Measurements from ENCODE around the gene EXOC6B.
A peak's percentile ranks its signal among the peaks of the same experiment; 100 is the strongest.

The EXOC6B gene

GRCh38 chr2:72149556-72150156 lies 676.2 kb downstream of the EXOC6B start:
- H3K36me3 ChIP-seq (ENCODE audit: control insufficient read depth, insufficient read depth, low read length), result no peaks in the 10 kb centered on the region
- H3K27ac ChIP-seq (ENCODE audit: insufficient read depth, low read depth, low read length, poor library complexity, severe bottlenecking), result no peak overlapping the region
- 3 to 5% methylated on average over 45 of the region's 45 CpGs for WGBS, 2 experiments
- H3K9me3 ChIP-seq (ENCODE audit: control insufficient read depth, low read length), result no peaks in the 10 kb centered on the region
- peaks cover 68% of the 10 kb centered on the region for H3K27me3 ChIP-seq (ENCODE audit: control insufficient read depth, insufficient read depth, low read length, poor library complexity, severe bottlenecking)
- peaks cover 18% of the 10 kb centered on the region for H3K4me1 ChIP-seq (ENCODE audit: control insufficient read depth, insufficient read depth, low read length)
- peak overlapping the region; percentile 11 for H3K4me3 ChIP-seq (ENCODE audit: insufficient read depth, low read depth, low read length)

DNA sequence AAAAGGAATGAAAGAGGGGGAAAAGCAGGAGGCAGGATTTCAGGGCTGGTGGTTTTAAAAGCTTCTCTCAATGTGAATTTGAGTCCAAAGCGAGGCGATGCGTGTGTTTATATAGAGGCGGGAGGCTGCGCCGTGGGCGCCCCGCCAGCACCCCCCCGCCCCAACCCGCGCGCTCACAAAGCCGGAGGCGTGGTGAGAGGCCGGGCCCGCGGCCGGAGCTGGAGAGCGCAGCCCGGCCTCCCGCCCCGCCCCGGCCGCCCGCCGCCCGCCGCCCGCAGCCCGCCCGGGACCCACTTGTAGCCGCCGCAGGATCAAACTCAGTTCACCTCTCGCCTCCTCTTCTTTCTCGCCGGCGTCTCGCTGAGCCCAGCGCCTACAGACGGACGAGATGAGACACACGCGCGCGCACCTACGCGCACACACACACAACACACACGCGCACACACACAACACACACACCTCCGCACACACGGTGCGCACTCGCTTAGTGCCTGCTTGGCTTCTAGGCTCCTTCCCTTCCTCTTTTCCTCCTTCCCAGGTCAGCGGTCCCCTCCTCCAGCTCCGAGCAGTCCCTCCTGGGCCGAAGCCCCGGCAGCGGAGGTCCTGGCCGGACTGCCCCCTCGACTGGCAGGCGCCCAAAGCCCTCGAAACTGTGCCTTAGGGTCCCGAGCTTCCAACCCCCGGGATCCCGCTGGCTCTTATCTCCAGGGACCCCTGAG lies 676.8 kb downstream of the EXOC6B start:
- Histone ChIP-seq H3K4me1 (ENCODE audit: control insufficient read depth, insufficient read depth, low read length) (peaks cover 18% of the 10 kb centered on the region), H3K27ac (ENCODE audit: insufficient read depth, low read depth, low read length, poor library complexity, severe bottlenecking) (no peak overlapping the region), H3K9me3 (ENCODE audit: control insufficient read depth, low read length) (no peaks in the 10 kb centered on the region), H3K4me3 (ENCODE audit: insufficient read depth, low read depth, low read length) (peak overlapping the region; percentile 30), H3K36me3 (ENCODE audit: control insufficient read depth, insufficient read depth, low read length) (no peaks in the 10 kb centered on the region), H3K27me3 (ENCODE audit: control insufficient read depth, insufficient read depth, low read length, poor library complexity, severe bottlenecking) (peaks cover 75% of the 10 kb centered on the region)
- 0 to 1% methylated on average over 65 of the region's 65 CpGs for WGBS, 2 experiments

DNA sequence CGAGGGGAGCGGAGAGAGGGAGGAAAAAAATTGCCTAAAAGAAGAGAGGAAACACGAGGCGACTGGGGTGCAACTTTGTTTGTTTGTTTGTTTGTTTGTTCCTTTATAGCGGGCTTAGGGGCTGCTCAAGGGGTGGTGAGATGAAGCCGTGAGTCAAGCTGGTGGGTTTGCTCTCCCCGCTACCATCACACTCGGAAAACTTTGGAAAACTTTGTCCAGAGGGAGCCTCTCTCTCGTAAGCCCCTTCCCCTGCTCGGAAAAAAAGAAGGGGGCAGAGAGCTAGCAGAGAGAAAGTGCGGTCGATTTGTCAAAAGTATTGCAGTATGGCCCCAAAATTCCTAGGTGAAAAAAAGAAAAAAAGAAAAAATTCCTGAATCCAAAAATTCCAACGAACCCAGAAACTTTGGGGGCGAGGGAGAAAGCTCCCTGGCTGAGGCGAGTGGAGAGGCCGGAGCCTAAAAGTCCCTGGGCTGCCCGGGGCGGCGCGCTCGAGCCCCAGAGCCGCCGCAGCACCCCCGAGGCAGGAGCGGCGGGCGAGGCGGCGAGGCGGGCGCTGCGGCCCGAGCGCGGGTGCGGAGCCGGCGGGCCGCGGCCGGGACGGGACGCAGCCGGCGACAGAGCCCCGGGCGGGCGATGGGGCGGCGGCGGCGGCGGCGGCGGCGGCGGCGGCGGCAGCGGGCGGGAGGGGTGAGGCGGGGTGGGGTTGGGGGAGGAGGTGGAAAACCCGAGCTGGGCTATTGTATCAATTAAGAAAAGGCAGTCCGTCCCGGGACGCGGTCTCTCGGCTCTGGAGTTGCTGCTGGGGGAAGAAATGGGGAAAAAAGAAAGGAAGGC lies 677.6 kb downstream of the EXOC6B start:
- Histone ChIP-seq H3K4me3 (ENCODE audit: insufficient read depth, low read depth, low read length) (peak overlapping the region; percentile 30), H3K4me1 (ENCODE audit: control insufficient read depth, insufficient read depth, low read length) (peaks cover 25% of the 10 kb centered on the region), H3K36me3 (ENCODE audit: control insufficient read depth, insufficient read depth, low read length) (no peaks in the 10 kb centered on the region), H3K27ac (ENCODE audit: insufficient read depth, low read depth, low read length, poor library complexity, severe bottlenecking) (no peak overlapping the region), H3K9me3 (ENCODE audit: control insufficient read depth, low read length) (no peaks in the 10 kb centered on the region), H3K27me3 (ENCODE audit: control insufficient read depth, insufficient read depth, low read length, poor library complexity, severe bottlenecking) (peaks cover 83% of the 10 kb centered on the region)
- WGBS, 2 experiments, result 0 to 1% methylated on average over 48 to 62 of the region's 68 CpGs

DNA sequence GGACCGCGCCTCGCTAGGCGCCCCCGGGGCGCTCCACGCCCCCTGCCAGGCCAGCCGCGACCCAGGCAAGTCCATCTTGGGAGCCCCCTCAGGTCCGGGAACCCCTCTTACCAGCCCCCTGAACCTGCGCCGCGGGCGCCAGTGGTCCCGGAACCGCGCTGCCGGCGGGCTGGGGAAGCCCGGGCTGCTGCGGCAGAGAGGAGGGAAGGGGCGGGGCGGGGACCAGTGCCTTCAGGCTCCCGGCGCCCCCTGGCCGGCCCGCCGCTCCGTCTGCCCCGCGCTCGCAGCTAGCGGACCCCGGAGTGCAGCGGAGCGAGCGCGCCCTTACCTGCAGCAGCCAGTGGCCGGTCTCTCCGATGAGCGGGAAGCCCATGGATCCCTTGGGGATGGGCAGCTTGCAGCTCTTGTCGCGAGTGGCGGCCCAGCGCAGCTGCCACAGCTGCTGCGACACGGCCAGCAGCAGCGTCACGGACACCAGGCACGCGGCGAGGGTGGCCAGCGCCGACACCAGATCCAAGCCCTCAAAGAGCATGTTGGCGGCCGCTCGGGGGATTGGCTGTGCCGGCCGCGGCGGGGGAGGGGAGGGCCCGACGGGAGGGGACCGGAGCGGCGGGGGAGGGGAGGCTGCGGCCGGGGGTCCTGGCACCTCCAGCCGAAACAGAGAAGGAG lies 678.4 kb downstream of the EXOC6B start, which contains the start of gene CYP26B1:
Gene CYP26B1 (minus strand): TSS at position 560 of the 669 bp plus-strand sequence. CDS start 28 bp downstream, at position 532.
- peak within 1 kb of the TSS; percentile 35 for H3K4me3 ChIP-seq (ENCODE audit: insufficient read depth, low read depth, low read length)
- H3K36me3 ChIP-seq (ENCODE audit: control insufficient read depth, insufficient read depth, low read length), result no peaks in the 10 kb centered on the region
- WGBS, 2 experiments, result 1% methylated on average over 69 of the region's 69 CpGs
- H3K27ac ChIP-seq (ENCODE audit: insufficient read depth, low read depth, low read length, poor library complexity, severe bottlenecking), result no peak within 1 kb of the TSS
- H3K4me1 ChIP-seq (ENCODE audit: control insufficient read depth, insufficient read depth, low read length), result peaks cover 31% of the 10 kb centered on the region
- peaks cover 90% of the 10 kb centered on the region for H3K27me3 ChIP-seq (ENCODE audit: control insufficient read depth, insufficient read depth, low read length, poor library complexity, severe bottlenecking)
- no peaks in the 10 kb centered on the region for H3K9me3 ChIP-seq (ENCODE audit: control insufficient read depth, low read length)

GRCh38 chr2:72146347-72147302 lies 679.2 kb downstream of the EXOC6B start:
- peaks cover 99% of the 10 kb centered on the region for H3K27me3 ChIP-seq (ENCODE audit: control insufficient read depth, insufficient read depth, low read length, poor library complexity, severe bottlenecking)
- H3K9me3 ChIP-seq (ENCODE audit: control insufficient read depth, low read length), result no peaks in the 10 kb centered on the region
- H3K4me3 ChIP-seq (ENCODE audit: insufficient read depth, low read depth, low read length), result peak overlapping the region; percentile 35
- H3K27ac ChIP-seq (ENCODE audit: insufficient read depth, low read depth, low read length, poor library complexity, severe bottlenecking), result no peak overlapping the region
- peaks cover 38% of the 10 kb centered on the region for H3K4me1 ChIP-seq (ENCODE audit: control insufficient read depth, insufficient read depth, low read length)
- WGBS, 2 experiments, result 1% methylated on average over 57 to 58 of the region's 58 CpGs
- no peaks in the 10 kb centered on the region for H3K36me3 ChIP-seq (ENCODE audit: control insufficient read depth, insufficient read depth, low read length)

- H3K9me3 ChIP-seq (ENCODE audit: control insufficient read depth, low read length), result no peaks in the 10 kb centered on the region
- no peaks in the 10 kb centered on the region for H3K36me3 ChIP-seq (ENCODE audit: control insufficient read depth, insufficient read depth, low read length)
- 1 to 2% methylated on average over 29 to 33 of the region's 33 CpGs for WGBS, 2 experiments
- peaks cover 100% of the 10 kb centered on the region for H3K27me3 ChIP-seq (ENCODE audit: control insufficient read depth, insufficient read depth, low read length, poor library complexity, severe bottlenecking)
- H3K4me3 ChIP-seq (ENCODE audit: insufficient read depth, low read depth, low read length), result peak overlapping the region; percentile 45
- H3K27ac ChIP-seq (ENCODE audit: insufficient read depth, low read depth, low read length, poor library complexity, severe bottlenecking), result no peak overlapping the region
- peaks cover 38% of the 10 kb centered on the region for H3K4me1 ChIP-seq (ENCODE audit: control insufficient read depth, insufficient read depth, low read length)
Measured at GRCh38 chr2:72145658-72146329, 680.0 kb downstream of the EXOC6B start.

- Histone ChIP-seq H3K4me3 (ENCODE audit: insufficient read depth, low read depth, low read length) (peak overlapping the region; percentile 45), H3K9me3 (ENCODE audit: control insufficient read depth, low read length) (no peaks in the 10 kb centered on the region), H3K36me3 (ENCODE audit: control insufficient read depth, insufficient read depth, low read length) (no peaks in the 10 kb centered on the region), H3K27ac (ENCODE audit: insufficient read depth, low read depth, low read length, poor library complexity, severe bottlenecking) (no peak overlapping the region), H3K27me3 (ENCODE audit: control insufficient read depth, insufficient read depth, low read length, poor library complexity, severe bottlenecking) (peaks cover 100% of the 10 kb centered on the region), H3K4me1 (ENCODE audit: control insufficient read depth, insufficient read depth, low read length) (peaks cover 38% of the 10 kb centered on the region)
- 0 to 1% methylated on average over 29 of the region's 29 CpGs for WGBS, 2 experiments
Measured at GRCh38 chr2:72145289-72145657, 680.6 kb downstream of the EXOC6B start.

DNA sequence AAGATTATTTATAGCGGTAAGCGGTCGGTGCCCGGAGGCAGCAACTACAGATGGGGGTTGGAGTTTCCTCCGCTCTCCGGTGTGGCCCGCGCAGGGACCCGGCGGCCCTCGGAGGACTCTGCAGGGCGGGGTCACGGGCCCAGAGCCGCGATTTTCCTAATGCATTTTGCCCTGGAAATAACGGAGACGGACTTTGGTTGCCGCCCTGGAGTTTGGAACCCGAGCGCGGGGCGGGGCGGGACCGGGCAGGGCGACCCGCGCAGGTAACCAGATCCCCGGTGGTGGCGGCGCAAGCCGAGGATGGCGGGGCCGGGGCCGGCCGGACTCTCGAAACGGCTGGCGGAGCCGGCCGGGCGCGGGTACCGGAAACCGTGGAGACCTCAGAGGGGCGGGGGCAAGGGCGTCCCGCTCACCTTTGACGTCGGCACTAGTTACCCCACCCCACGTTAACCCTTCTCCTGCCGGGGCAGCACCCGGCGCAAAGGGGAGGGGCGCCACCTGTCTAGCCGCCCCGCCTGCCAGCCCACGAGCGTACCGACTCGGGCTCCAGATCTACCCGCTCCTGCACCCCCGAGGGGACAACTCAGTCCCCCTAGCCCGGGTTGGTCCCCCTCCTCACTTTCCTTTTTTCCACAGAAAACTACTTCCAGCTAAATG lies 681.1 kb downstream of the EXOC6B start:
- peaks cover 33% of the 10 kb centered on the region for H3K4me1 ChIP-seq (ENCODE audit: control insufficient read depth, insufficient read depth, low read length)
- no peak overlapping the region for H3K27ac ChIP-seq (ENCODE audit: insufficient read depth, low read depth, low read length, poor library complexity, severe bottlenecking)
- no peaks in the 10 kb centered on the region for H3K36me3 ChIP-seq (ENCODE audit: control insufficient read depth, insufficient read depth, low read length)
- H3K9me3 ChIP-seq (ENCODE audit: control insufficient read depth, low read length), result no peaks in the 10 kb centered on the region
- WGBS, 2 experiments, result 0 to 1% methylated on average over 63 of the region's 63 CpGs
- H3K4me3 ChIP-seq (ENCODE audit: insufficient read depth, low read depth, low read length), result peak overlapping the region; percentile 45
- H3K27me3 ChIP-seq (ENCODE audit: control insufficient read depth, insufficient read depth, low read length, poor library complexity, severe bottlenecking), result peaks cover 100% of the 10 kb centered on the region

Measured in ectodermal cell (in vitro differentiated cells).